ENCODE data around the gene ERFE.
A peak's percentile ranks its signal among the peaks of the same experiment; 100 is the strongest.

ERFE gene

DNA sequence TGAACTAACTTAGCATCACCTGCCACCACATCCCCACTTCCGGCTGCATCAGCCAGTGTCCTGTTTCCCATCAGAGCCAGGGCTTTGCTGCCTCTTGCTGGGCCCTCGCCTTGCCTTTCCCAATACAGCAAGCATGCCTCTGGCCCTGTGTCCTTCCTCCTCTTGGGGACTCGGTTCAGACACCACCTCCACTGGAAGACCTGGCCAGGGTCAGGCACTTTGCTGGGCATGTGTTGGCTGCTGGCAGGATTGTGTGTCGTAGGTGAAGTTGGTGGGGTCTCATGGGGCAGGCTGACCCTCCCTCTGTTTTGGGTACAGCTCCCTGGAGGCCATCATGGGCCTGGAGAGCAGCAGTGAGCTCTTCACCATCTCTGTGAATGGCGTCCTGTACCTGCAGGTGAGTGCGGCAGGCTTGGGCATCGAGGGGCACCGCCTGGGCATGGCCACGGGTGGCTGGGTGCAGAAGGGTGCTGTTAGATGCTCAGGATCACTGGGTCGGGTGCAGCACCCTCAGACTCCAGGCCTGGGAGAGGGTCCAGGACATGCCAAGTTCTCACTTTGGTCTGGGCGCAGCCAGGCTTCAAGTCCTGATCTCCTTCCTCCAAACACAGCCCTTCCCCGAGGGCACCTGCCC lies 6.6 kb downstream of the ERFE start:
- H3K9me3 ChIP-seq, result no peaks in the 10 kb centered on the region
- peaks cover 0 to 36% (median 28%) of the 10 kb centered on the region in 4 donors for H3K4me1 ChIP-seq
- DNase-seq, result peak in 1 of 2 donors; percentile 64
- TF ChIP-seq CTCF (IDR thresholded peaks at IDR 0.05), result no peak
- peaks cover 0 to 32% (median 22%) of the 10 kb centered on the region in 3 donors for H3K36me3 ChIP-seq
- H3K4me3 ChIP-seq, result no peak overlapping the region
- peaks cover 0 to 40% of the 10 kb centered on the region in 2 donors for H3K27me3 ChIP-seq
- intact Hi-C loops (cut with DNase I; ENCODE audit: low total_unique reads), result no loop called here
- no peak overlapping the region for H3K27ac ChIP-seq

DNA sequence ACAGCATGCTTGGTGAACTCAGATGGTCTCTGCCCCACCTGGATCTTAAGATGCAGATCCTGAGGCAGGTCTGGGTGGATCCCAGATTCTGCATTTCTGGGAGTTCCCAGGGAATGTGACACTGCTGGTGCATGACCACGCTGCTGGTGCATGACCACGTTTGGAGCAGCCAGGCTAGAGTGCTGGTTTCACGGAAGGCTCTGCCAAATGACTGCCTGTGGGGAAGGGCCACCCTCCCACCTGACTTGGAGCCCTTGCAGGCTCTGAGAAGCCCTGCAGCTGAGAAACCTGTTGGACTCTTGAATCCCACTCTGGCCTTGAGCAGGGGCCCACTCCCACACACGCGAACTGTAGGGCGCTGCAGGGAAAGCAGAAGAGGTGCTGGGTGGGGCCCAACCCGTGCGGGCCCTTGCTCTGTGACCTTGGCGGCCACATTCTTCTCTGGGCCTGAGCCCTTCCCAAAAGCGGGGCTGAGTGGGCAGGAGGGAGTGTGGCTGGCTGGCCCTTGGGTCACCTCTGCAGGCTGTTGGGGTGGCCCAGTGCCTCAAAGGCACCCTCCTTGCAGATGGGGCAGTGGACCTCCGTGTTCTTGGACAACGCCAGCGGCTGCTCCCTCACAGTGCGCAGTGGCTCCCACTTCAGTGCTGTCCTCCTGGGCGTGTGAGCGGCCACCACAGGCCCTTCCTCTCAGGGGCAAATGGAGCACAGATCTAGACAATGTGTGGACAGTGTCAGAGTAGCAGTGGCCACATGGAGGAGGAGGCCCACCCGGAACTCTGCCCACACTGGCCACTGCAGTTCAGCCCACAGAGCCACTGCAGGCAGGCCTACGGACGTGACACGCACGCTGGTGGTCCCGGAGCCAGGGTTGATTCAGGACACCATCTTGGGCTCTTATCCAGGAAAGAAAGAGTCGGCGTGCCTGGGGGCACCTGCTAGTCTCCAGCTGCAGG lies 7.9 kb downstream of the ERFE start:
- H3K4me1 ChIP-seq, result peaks cover 0 to 49% (median 34%) of the 10 kb centered on the region in 4 donors
- H3K27ac ChIP-seq, result no peak overlapping the region
- peaks cover 5 to 42% (median 31%) of the 10 kb centered on the region in 3 donors for H3K36me3 ChIP-seq
- no peak for DNase-seq
- no peaks in the 10 kb centered on the region for H3K9me3 ChIP-seq
- intact Hi-C loops (cut with DNase I; ENCODE audit: low total_unique reads), result no loop called here
- peaks cover 0 to 27% of the 10 kb centered on the region in 2 donors for H3K27me3 ChIP-seq
- no peak overlapping the region for H3K4me3 ChIP-seq
- no peak for TF ChIP-seq CTCF (IDR thresholded peaks at IDR 0.05)

- intact Hi-C loops (cut with DNase I; ENCODE audit: low total_unique reads), result no loop called here
- DNase-seq, result no peak
- peaks cover 0 to 21% of the 10 kb centered on the region in 2 donors for H3K27me3 ChIP-seq
- H3K27ac ChIP-seq, result no peak overlapping the region
- no peaks in the 10 kb centered on the region for H3K9me3 ChIP-seq
- no peak overlapping the region for H3K4me3 ChIP-seq
- peaks cover 11 to 48% (median 37%) of the 10 kb centered on the region in 3 donors for H3K36me3 ChIP-seq
- no peak for TF ChIP-seq CTCF (IDR thresholded peaks at IDR 0.05)
- H3K4me1 ChIP-seq, result peaks cover 0 to 51% (median 34%) of the 10 kb centered on the region in 4 donors
Measured at GRCh38 chr2:238167344-238167715, 8.6 kb downstream of the ERFE start.

- no peaks in the 10 kb centered on the region for H3K9me3 ChIP-seq
- peaks cover 16 to 53% (median 42%) of the 10 kb centered on the region in 3 donors for H3K36me3 ChIP-seq
- intact Hi-C loops (cut with DNase I; ENCODE audit: low total_unique reads), result no loop called here
- H3K27me3 ChIP-seq, result peaks cover 0 to 17% of the 10 kb centered on the region in 2 donors
- no peak for DNase-seq
- TF ChIP-seq CTCF (IDR thresholded peaks at IDR 0.05), result no peak
- no peak overlapping the region for H3K4me3 ChIP-seq
- H3K27ac ChIP-seq, result peak overlapping the region; percentile 44 to 51
- H3K4me1 ChIP-seq, result peaks cover 0 to 51% (median 34%) of the 10 kb centered on the region in 4 donors
Measured at GRCh38 chr2:238167761-238168160, 9.0 kb downstream of the ERFE start.

DNA sequence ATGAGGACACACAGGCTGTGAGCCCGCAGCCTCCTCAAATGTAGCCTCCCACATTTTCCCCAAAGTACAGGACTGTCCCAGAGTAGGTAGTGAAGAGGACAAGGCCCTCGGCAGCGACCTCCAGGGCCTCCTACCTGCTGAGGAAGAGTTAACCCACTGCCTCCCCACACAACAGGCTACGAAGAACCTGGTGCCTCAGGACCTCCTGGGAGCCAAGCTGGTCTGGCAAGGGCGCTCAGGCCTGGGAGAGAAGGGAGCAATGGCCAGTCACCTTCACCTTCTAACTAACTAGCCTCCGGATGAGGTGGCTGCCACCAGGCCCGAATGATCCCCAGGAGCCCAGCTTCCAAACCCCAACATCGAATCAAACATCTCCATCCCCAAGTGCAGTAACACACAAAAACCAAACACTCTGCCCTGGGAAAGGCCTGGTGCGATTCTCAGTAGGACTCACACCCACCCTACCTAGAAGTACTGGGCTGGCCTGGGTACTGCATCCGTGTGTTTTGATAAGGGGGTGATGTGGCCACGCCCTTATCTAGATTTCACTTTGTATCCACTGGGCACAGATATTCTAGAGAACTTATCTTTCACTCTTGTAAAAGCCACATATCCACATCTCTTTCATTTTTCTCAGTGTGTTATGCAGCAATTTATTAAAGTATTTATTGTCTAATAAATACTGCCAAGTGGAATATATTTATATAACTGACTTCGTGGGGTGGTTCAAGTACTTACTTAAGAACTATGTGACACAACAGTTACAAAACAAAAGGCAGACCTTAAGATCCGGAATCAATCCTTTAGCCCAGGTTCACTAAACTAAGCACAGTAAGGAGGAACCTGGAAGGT lies 9.7 kb downstream of the ERFE start:
- no peak for TF ChIP-seq CTCF (IDR thresholded peaks at IDR 0.05)
- intact Hi-C loops (cut with DNase I; ENCODE audit: low total_unique reads), result no loop called here
- peaks cover 0 to 10% of the 10 kb centered on the region in 2 donors for H3K27me3 ChIP-seq
- peak overlapping the region; percentile 44 to 51 for H3K27ac ChIP-seq
- no peak for DNase-seq
- peaks cover 0 to 47% (median 32%) of the 10 kb centered on the region in 4 donors for H3K4me1 ChIP-seq
- peaks cover 22 to 59% (median 48%) of the 10 kb centered on the region in 3 donors for H3K36me3 ChIP-seq
- no peaks in the 10 kb centered on the region for H3K9me3 ChIP-seq
- no peak overlapping the region for H3K4me3 ChIP-seq
